22Rv1 (cell line): ENCODE data around the gene MFSD11.

Experiments
- CTCF ChIP-seq: fragments of 450-650 bp; IDR thresholded peaks from 2 replicates; pipeline ENCODE4 v1.5.1; 2017; ENCODE audit warnings: mild to moderate bottlenecking
- ZFX ChIP-seq: fragments of 450-650 bp; IDR thresholded peaks from 2 replicates; pipeline ENCODE4 v1.6.1; 2017; ENCODE audit warnings: antibody characterized with exemption, borderline replicate concordance

- TF ChIP-seq CTCF (no peak), ZFX (no peak)
Measured at GRCh38 chr17:76696763-76697701, 40.9 kb upstream of the MFSD11 start.
